ENCODE data around the gene CUL4A.
"Not testable (repeated sequence)": the region's sequence is repeated elsewhere in the genome, so short reads cannot be mapped to it uniquely, and the experiment has no call there.

CUL4A gene

DNA sequence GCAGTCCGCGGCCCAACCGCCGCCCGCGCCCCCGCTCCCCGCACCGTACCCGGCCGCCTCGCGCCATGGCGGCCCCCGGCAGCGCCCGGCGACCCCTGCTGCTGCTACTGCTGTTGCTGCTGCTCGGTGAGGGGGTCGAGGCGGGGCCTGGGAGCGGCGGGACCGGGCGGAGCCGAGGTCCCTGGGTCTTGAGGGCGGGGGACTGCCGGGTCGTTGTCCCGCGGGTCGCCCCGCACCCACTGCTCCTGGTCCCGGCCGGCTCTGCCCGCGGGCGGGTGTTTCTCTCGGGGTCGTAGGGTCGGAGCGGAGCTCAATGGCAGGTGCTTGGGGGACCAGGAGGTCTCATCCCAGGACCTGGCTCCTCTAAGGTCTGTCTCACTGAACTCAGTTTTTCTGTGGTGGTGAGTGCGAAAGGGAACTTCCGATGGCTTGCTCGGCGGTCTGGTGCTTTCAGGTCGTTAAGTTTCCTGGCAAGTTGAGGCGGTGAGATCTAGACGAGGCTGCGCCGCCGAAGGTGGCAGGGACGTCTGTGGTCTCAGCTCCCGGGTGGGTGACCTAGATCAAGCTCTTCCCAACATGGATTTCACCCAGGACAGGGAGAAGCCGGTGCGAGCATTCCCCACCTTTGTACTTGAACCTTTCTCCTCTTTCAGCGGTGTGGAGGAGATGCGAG is 88.1 kb downstream of the CUL4A start:
- peak; percentile 36 to 44 for DNase-seq

DNA sequence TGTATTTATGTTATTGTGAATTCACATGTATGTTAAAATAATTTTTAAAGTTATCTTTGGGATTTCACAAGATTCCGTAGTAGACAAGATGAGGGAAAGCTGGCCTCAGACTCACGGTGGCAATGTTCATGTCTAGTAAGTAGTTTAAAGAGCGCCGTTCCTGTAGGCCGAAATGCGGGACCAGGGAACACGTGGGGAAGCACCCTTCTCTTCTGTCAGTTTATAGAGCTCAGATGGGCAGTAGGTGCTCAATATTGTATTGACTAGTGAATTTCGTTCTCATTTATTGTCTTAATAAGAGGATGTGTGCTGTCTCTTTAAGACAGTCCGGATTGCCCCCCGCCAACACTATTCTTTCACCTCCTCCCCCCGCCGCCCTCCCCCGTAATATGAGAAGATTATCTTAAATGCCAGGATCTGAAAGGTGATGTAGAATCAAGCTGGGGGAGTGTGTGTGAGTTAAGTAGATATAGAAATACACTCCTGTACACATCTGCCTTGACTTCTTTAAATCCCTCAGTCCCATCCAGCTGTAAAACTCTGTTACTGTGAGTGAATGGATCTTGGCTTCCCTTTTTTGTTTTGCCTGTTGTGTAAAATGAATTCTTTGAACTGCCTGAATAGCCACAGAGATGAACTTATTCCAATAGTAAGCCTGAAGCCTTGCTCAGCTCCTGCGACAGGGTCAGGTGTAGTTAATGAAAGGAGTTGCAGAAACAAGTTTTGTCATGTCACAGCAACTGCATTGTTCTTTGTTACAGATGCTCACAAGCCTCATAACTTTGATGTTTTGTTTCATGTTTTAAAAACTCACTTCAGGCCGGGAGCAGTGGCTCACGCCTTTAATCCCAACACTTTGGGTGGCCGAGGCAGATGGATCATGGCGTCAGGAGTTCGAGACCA is 88.9 kb downstream of the CUL4A start:
- DNase-seq: peak in 1 of 2 experiments; percentile 9

DNA sequence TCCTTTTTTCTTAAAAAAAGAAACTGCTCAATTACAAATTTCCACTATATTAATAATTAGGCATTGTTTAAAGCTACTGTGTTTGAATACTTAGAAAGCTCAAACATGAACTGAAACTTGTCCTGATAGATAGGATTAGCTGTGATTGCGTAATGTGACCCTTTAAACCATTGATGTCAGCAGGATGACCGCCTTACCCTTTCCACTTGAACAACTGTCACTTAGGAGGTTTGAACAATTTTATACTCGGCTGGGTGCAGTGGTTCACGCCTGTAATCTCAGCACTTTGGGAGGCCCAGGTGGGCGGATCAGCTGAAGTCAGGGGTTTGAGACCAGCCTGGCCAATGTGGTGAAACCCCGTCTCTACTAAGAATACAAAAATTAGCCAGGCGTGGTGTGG is 90.5 kb downstream of the CUL4A start:
- no peak for DNase-seq

DNA sequence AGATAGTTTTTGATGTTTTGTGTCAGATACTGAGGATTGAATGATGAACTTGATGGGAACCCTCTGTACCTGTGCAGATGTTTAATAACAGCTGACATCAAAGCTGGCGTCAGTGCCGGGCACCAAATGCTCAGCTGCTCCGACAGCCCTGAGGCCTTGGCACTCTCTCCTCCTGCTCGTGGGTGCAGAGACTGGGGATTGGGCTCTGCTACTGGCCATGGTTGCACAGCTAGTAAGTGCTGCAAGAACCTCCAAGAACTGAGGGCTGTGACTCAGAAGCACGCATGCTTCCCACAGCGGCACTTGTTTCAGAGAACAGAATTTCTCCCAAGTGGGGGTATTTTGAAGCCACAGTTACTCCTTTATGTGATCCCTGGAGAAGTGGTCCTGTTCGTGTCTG is 93.6 kb downstream of the CUL4A start:
- DNase-seq: no peak

DNA sequence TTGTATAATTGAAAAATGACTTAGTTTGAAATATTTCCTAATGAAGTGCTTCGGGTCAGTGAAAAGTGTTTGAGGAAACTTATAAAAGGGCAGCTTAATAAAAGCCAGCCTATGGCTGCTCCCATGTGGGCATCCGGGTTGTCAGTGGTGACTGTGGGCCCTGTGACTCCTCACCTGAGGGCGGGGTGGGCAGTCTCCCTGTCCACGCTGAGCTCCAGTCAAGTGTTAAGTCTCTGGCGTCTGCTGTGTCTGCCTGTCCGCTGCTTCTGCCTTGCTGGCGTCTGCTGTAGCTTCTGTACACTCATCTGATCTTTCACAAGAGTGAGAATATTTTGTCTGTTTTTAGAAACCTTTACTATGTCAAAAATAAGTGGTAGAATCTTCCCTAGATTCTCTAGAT is 94.7 kb downstream of the CUL4A start:
- DNase-seq: no peak

DNA sequence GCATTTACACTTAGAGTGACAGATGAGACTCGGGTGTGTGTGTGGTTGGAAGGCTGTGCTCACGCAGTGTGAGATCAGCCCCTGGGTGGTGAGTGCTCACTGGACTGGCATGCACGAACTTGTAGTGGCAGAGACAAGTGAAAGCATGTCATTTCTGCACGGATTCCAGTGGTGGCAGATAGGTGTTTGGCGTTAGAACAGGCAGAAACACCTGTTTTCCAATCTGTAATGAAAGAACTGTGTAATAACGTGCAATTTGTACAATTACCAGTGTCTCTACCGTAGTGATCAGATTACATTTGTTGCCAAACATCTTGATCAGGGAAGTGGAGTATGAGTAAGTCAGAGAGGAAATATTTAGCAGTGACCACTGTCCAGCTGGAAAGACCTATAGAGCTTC is 95.8 kb downstream of the CUL4A start:
- no peak for DNase-seq

DNA sequence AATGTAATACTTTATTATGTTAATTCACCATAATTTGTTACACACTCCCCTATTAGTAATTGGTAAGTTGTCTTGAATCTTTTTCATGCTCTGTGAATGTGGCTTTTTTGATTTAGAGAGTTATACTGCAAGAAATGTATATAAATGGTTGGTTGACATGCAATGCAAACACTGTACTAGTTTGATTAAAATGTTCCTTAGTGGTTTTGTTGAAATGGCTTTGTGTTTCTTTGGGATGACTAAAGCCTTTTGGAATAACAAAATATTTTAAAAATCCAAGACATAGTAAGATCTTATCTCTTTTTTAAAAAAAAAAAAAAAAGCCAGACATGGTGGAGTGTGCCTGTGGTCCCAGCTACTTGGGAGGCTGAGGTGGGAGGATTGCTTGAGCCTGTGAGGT is 98.1 kb downstream of the CUL4A start:
- DNase-seq: no peak

DNA sequence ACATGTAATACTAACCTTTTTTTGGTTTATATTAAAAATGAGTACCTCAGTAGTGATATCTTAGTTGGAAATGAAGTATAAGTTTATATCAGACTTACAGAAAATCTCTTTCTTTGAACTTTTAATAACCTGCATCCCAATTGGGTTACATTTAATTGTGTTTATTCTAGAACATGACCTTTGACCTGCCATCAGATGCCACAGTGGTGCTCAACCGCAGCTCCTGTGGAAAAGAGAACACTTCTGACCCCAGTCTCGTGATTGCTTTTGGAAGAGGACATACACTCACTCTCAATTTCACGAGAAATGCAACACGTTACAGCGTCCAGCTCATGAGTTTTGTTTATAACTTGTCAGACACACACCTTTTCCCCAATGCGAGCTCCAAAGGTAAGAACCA is 100.1 kb downstream of the CUL4A start:
- no peak for DNase-seq

DNA sequence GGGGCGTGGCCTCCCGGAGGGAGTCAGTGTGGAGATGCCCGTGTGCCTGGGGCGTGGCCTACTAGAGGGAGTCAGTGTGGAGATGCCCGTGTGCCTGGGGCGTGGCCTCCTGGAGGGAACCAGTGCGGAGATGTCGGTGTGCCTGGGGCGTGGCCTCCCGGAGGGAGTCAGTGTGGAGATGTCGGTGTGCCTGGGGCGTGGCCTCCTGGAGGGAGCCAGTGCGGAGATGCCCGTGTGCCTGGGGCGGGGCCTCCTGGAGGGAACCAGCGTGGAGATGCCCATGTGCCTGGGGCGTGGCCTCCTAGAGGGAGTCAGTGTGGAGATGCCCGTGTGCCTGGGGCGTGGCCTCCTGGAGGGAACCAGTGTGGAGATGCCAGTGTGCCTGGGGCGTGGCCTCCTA is 104.7 kb downstream of the CUL4A start:
- DNase-seq: not testable (repeated sequence)

DNA sequence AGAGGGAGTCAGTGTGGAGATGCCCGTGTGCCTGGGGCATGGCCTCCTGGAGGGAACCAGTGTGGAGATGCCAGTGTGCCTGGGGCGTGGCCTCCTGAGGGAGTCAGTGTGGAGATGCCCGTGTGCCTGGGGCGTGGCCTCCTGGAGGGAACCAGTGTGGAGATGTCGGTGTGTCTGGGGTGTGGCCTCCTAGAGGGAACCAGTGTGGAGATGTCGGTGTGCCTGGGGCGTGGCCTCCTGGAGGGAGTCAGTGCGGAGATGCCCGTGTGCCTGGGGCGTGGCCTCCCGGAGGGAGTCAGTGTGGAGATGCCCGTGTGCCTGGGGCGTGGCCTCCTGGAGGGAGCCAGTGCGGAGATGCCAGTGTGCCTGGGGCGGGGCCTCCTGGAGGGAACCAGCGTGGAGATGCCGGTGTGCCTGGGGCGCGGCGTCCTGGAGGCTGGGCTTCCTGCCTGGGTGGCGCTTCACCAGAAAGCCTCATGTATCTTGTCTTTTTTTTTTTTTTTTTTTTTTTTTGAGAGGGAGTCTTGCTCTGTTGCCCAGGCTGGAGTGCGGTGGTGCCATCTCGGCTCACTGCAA is 105.6 kb downstream of the CUL4A start:
- DNase-seq: not testable (repeated sequence)

DNA sequence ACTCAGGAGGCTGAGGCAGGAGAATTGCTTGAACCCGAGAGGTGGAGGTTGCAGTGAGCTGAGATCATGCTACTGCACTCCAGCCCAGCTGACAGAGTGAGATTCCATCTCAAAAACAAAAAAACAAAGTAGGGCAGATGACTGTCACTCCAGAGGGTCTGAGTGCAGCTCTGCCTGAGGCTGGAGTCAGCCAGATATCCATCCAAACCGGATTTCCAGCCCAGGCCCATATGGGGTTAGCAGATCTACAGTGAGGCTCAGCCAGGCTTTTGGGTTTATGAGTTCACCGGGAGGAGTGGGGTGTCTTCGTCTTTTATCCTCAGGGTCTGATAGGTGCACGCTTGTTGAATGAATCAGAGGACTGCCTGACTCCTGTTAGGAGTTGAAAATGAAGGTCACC is 106.6 kb downstream of the CUL4A start:
- no peak for DNase-seq

Data from activated CD4-positive, alpha-beta T cell treated with anti-CD3 and anti-CD28 coated beads, Interleukin-2, amount 50 U/mL, for 4 hours (primary cell).